Neuron (in vitro differentiated cells): ENCODE measurements around the gene GAB2.
"Not testable (repeated sequence)": the region's sequence is repeated elsewhere in the genome, so short reads cannot be mapped to it uniquely, and the experiment has no call there.

Experiments used
- H2AFZ ChIP-seq: one replicate; pipeline ENCODE4 v1.6.1; 2013; ENCODE audit warnings: low read depth, mild to moderate bottlenecking, inconsistent platforms, low read length, moderate library complexity
- H3K27me3 ChIP-seq: one replicate; pipeline ENCODE4 v1.6.1; 2013; ENCODE audit warnings: low read length; ENCODE audit not compliant: insufficient read depth
- H3K36me3 ChIP-seq: one replicate; pipeline ENCODE4 v1.6.1; 2013; ENCODE audit warnings: low read length; ENCODE audit not compliant: insufficient read depth
- H3K4me1 ChIP-seq: one replicate; pipeline ENCODE4 v1.6.1; 2013; ENCODE audit warnings: low read length; ENCODE audit not compliant: insufficient read depth
- H3K4me3 ChIP-seq: 2 replicates; pipeline ENCODE4 v1.5.1; 2013; ENCODE audit warnings: mild to moderate bottlenecking, low read length, moderate library complexity
- H3K9me3 ChIP-seq: one replicate; pipeline ENCODE4 v1.6.1; 2013; ENCODE audit warnings: low read length

GAB2 gene

DNA sequence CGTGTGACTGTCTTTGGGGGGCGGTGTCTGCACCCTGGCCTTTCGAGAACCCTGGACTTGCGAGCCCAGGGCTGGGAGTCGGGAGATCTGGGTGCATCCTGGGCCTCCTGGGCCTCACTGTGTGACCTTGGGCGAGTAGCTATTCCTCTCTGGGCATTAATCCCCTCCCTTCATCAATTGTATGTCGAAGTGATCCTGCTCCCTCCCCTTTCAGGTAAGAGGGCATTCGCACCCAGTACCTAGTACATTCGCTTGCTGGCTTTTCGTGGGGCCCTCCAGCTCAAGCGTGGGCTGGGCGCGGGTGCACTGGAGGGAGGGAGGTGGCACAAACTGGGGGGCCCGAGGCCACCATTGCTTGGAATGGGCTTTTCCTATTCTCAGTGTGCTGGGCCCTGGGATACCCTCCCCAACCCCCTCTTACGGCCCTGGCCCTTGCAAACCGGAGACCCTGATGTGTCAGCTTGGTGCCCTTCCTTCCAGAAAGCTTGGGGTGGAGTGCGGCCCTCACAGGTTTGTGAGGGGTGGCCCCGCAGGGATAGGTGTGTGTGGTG is 228.4 kb downstream of the GAB2 start:
- no peaks in the 10 kb centered on the region for H3K27me3 ChIP-seq
- peak overlapping the region; percentile 88 for H3K4me3 ChIP-seq
- H3K4me1 ChIP-seq: peaks cover 30% of the 10 kb centered on the region
- H2AFZ ChIP-seq: peak overlapping the region; percentile 82
- H3K36me3 ChIP-seq: no peaks in the 10 kb centered on the region
- no peaks in the 10 kb centered on the region for H3K9me3 ChIP-seq

DNA sequence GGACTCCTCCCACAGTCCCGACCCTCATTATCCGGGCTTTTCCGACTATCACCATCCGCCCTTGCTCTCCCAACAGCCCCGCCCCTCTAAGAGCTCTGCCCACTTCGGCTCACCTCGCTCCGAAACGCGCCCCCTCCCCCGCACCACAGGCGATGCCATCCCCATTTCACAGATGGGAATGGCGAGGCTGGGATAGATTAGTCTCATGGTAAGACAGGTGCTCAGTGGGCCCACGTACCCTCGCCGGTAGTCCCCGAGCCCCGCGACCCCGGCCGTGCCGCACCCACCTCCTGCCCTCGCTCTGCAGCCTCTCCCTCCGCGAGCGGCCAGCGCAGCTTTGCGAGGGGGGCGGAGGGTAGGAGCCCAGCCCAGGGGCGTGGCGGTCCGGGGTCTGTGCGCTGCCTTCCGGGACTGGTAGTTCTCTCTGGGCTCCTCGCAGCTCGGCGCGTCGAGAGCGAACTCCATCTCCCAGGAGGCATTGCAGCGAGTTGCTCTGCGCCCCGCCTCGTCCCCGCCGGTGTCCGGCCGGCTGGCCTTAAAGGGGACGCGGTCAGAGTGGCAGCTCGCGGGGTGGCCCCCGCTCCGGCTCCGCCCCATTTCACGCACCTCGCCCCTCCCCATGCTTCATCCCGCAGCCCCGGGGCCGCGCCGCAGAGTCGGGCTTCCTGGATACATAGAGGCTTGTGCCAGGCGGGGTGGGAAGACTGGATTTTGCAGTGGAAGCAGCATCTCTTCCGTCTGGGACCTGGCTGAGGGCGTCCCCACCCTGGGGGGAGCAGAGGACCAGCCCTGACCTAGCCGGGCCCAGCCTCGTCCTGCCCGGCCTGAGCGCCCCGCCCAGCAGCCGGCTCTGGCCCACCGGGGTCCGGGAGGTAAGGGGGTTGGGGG is 229.1 kb downstream of the GAB2 start, which contains the start of the genes KCTD21 and USP35:
TSS of gene KCTD21 (minus strand) at position 341 of the 888 bp plus-strand sequence. CDS start 14,072 bp downstream, outside the sequence.
TSS of gene USP35 (plus strand) at position 634 of the 888 bp plus-strand sequence. CDS start 7,327 bp downstream, outside the sequence.
- Histone ChIP-seq H2AFZ (peak within 1 kb of the TSS; percentile 82), H3K4me3 (peak within 1 kb of the TSS; percentile 88), H3K36me3 (no peaks in the 10 kb centered on the region), H3K4me1 (peaks cover 30% of the 10 kb centered on the region), H3K27me3 (no peaks in the 10 kb centered on the region), H3K9me3 (no peaks in the 10 kb centered on the region)

GRCh38 chr11:78187366-78188285 is 230.0 kb downstream of the GAB2 start:
- Histone ChIP-seq H3K4me3 (peak overlapping the region; percentile 88), H2AFZ (peak overlapping the region; percentile 82), H3K27me3 (no peaks in the 10 kb centered on the region), H3K9me3 (no peaks in the 10 kb centered on the region), H3K4me1 (peaks cover 30% of the 10 kb centered on the region), H3K36me3 (no peaks in the 10 kb centered on the region)

GRCh38 chr11:78181185-78181584 is 236.4 kb downstream of the GAB2 start:
- H3K9me3 ChIP-seq: no peaks in the 10 kb centered on the region
- H3K27me3 ChIP-seq: no peaks in the 10 kb centered on the region
- no peaks in the 10 kb centered on the region for H3K36me3 ChIP-seq
- no peak overlapping the region for H2AFZ ChIP-seq
- H3K4me3 ChIP-seq: no peak overlapping the region
- H3K4me1 ChIP-seq: no peaks in the 10 kb centered on the region

- no peak overlapping the region for H3K4me3 ChIP-seq
- H3K36me3 ChIP-seq: no peaks in the 10 kb centered on the region
- H3K9me3 ChIP-seq: no peaks in the 10 kb centered on the region
- no peak overlapping the region for H2AFZ ChIP-seq
- no peaks in the 10 kb centered on the region for H3K4me1 ChIP-seq
- H3K27me3 ChIP-seq: no peaks in the 10 kb centered on the region
Measured at GRCh38 chr11:78180751-78181150, 236.9 kb downstream of the GAB2 start.

DNA sequence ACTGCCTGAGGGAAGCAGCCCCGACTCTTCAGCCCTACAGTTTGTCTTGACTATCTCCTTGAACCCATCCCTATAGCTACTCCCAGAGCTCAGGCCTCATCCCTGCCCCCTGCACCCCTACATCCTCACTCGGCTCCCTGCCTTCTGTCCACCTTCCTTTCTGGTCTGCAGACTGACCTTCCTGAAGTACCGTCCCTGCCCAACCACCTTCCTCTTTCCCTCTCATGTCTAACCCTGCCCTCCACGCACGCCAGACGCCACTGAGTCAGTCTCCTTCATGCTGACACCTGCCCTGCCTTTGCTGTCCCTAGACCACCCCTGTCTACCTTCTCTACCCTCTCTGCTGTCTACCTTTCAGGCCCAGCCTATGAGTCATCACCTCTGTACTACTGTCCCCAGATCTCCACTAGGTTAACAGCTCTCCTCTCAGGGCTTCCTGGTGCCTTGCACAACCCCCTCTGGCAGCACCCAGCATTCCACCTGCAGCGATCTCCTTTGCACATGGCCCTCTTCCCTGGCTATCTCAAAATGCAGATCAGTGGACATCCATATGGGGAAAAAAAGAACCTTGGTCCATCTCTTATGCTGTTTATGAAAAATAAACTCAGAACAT is 238.1 kb downstream of the GAB2 start:
- H3K9me3 ChIP-seq: no peaks in the 10 kb centered on the region
- no peak overlapping the region for H3K4me3 ChIP-seq
- H2AFZ ChIP-seq: no peak overlapping the region
- no peaks in the 10 kb centered on the region for H3K4me1 ChIP-seq
- H3K36me3 ChIP-seq: no peaks in the 10 kb centered on the region
- no peaks in the 10 kb centered on the region for H3K27me3 ChIP-seq

DNA sequence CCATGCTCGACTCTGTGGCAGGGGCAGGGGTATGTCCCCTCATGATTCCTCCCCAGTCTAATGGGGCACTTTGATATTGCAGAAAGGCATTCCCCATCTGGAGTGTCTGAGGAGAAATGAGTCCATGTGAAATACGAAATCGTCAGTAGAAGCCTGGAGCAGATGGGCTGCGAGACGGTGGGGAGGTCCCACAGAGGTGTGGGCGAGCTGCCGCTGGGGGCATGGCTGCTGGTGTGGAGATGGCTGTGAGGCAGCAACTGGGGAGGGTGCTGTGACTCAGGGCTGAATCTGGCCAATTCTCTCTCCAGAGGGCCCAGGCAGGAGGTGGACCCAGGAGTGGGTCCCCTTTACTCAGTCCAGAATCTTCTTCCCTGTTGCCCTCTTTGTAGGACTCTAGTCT is 240.4 kb downstream of the GAB2 start:
- no peaks in the 10 kb centered on the region for H3K27me3 ChIP-seq
- no peak overlapping the region for H3K4me3 ChIP-seq
- peaks cover 10% of the 10 kb centered on the region for H3K36me3 ChIP-seq

GRCh38 chr11:78176605-78177141 is 240.9 kb downstream of the GAB2 start:
- Histone ChIP-seq H3K9me3 (peaks cover 4% of the 10 kb centered on the region), H3K36me3 (peaks cover 14% of the 10 kb centered on the region), H2AFZ (no peak overlapping the region), H3K4me1 (no peaks in the 10 kb centered on the region), H3K4me3 (no peak overlapping the region), H3K27me3 (no peaks in the 10 kb centered on the region)

More for the DNA sequence above, 240.4 kb downstream of the GAB2 start:
- no peak overlapping the region for H2AFZ ChIP-seq
- peaks cover 4% of the 10 kb centered on the region for H3K9me3 ChIP-seq
- H3K4me1 ChIP-seq: no peaks in the 10 kb centered on the region

- not testable (repeated sequence) for H2AFZ ChIP-seq, H3K9me3 ChIP-seq, H3K27me3 ChIP-seq, H3K4me1 ChIP-seq, H3K4me3 ChIP-seq
- peaks cover 14% of the 10 kb centered on the region for H3K36me3 ChIP-seq
Measured at GRCh38 chr11:78175862-78176261, 241.8 kb downstream of the GAB2 start.

DNA sequence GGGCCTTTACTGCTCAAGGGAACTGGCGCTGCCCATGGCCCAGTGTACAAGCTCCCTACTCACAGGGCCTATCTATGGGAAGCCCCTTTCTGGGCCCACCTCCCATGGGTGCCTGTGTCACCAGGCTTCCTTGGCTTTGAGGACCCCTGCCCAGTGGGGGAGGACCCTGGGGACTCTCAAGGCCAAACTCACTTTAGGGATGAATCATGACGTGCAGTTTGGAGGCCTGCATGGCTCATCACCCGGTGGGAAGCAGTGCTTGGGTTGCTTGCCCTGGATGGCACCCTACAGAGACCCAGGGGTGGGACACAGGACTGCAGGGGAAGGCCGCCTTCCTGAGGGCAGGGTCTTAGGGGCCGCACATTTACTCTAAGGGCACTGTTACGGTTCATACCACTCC is 245.7 kb downstream of the GAB2 start:
- no peak overlapping the region for H3K4me3 ChIP-seq
- H2AFZ ChIP-seq: no peak overlapping the region
- no peaks in the 10 kb centered on the region for H3K27me3 ChIP-seq
- H3K36me3 ChIP-seq: peaks cover 14% of the 10 kb centered on the region
- H3K4me1 ChIP-seq: peaks cover 2% of the 10 kb centered on the region
- peaks cover 4% of the 10 kb centered on the region for H3K9me3 ChIP-seq

GRCh38 chr11:78170874-78171549 is 246.6 kb downstream of the GAB2 start:
- Histone ChIP-seq H3K27me3 (no peaks in the 10 kb centered on the region), H3K4me1 (peaks cover 3% of the 10 kb centered on the region), H3K9me3 (peaks cover 4% of the 10 kb centered on the region), H3K36me3 (peaks cover 14% of the 10 kb centered on the region), H3K4me3 (no peak overlapping the region), H2AFZ (no peak overlapping the region)

- H3K27me3 ChIP-seq: no peaks in the 10 kb centered on the region
- peaks cover 14% of the 10 kb centered on the region for H3K36me3 ChIP-seq
- H3K4me3 ChIP-seq: no peak overlapping the region
- peaks cover 4% of the 10 kb centered on the region for H3K9me3 ChIP-seq
- H3K4me1 ChIP-seq: peaks cover 3% of the 10 kb centered on the region
- H2AFZ ChIP-seq: no peak overlapping the region
Measured at GRCh38 chr11:78170413-78170812, 247.2 kb downstream of the GAB2 start.
